Activated CD4-positive, alpha-beta memory T cell treated with anti-CD3 and anti-CD28 coated beads, Interleukin-2, amount 10 ng/mL, durations not matched to agents 7 days and 5 days (primary cell): ENCODE measurements around the gene ATP1A1. TPM values are rescaled to one million over a fixed set of nuclear protein-coding genes. Genes with fewer than 3 reads are reported as not detected.

ENCODE experiments used
- CTCF ChIA-PET: fragments of 350-600 bp; sonication (Branson Sonifier 250); formaldehyde crosslinking; loops from one replicate; lab custom pipeline; 2021; ENCODE audit warnings: antibody characterized with exemption, inconsistent platforms; lab: Charles Lee
- POLR2A ChIA-PET: fragments of 350-600 bp; sonication (Branson Sonifier 250); formaldehyde crosslinking; loops from one replicate; lab custom pipeline; 2021; ENCODE audit warnings: antibody characterized with exemption; lab: Charles Lee
- DNase-seq: peaks from one replicate; pipeline ENCODE4 v3.0.0-alpha.2; 2020
- H3K27ac Mint-ChIP-seq: one replicate; pipeline ENCODE4 v1.8.0; 2021; ENCODE audit warnings: mild to moderate bottlenecking, mixed read lengths
- H3K27me3 Mint-ChIP-seq: one replicate; pipeline ENCODE4 v1.8.0; 2021; ENCODE audit warnings: mixed read lengths
- H3K36me3 Mint-ChIP-seq: one replicate; pipeline ENCODE4 v1.8.0; 2021; ENCODE audit warnings: low read depth, mixed read lengths
- H3K4me1 Mint-ChIP-seq: one replicate; pipeline ENCODE4 v1.8.0; 2021; ENCODE audit warnings: mixed read lengths
- H3K4me3 Mint-ChIP-seq: one replicate; pipeline ENCODE4 v1.8.0; 2021; ENCODE audit warnings: mild to moderate bottlenecking, mixed read lengths
- H3K9me3 Mint-ChIP-seq: one replicate; pipeline ENCODE4 v1.8.0; 2021; ENCODE audit warnings: mixed read lengths
- total RNA-seq, 2 experiments: library from RNA; stranded (reverse); gene quantifications; one replicate each; pipeline ENCODE4 v1.2.3, GENCODE V29; 2021

The ATP1A1 gene
- total RNA-seq, 2 experiments from 2014 or later: 238 to 241 TPM

DNA sequence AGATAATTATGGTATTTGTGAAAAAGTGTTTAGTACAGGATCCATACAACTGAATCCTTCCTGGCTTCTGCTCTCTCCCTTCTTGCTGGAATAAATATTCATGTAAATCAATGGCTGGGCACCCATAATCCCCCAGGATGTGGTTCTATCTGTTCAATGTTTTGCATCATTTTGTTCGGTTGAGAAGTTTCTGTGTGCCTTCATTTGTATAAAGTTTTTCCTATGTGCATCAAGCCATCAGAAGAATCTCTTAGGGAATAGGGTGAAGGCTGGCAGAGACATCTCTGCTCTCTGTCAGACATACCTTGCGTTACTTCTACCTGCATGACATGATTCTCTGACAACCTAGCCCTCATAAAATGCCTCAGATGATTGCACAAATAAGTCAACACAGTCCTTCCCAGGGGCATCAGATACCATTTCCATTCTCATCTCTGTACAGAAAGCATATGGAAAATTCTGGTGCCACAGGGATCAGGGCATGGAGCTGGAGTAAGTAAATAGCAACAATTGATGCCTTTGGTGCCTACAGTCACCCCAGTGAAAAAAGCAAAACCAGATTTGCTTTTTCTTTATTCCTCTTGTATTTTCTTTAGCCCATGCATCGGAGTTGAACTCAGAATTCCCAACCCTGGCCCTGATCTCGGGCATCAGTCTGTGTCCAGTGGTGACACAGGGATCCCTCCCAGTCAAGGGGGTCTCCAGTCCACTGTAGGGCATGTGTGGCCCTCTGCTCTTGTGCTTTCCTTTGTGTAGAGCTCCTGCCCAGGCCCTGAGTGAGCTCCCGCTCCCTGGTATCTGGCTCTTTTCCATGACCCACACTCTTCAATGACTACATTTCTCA, 39.7 kb upstream of the ATP1A1 start:
- no peak overlapping the region for H3K27ac Mint-ChIP-seq
- no peaks in the 10 kb centered on the region for H3K9me3 Mint-ChIP-seq
- H3K36me3 Mint-ChIP-seq: no peaks in the 10 kb centered on the region
- no peak overlapping the region for H3K4me3 Mint-ChIP-seq
- no peaks in the 10 kb centered on the region for H3K4me1 Mint-ChIP-seq
- POLR2A ChIA-PET: no interaction called here
- no peak for DNase-seq
- CTCF ChIA-PET: interaction anchor here (1.5 kb wide), 1 partner anchor 166 kb away, joined by 3 read pairs; no protein-coding TSS in a partner anchor
- peaks cover 10% of the 10 kb centered on the region for H3K27me3 Mint-ChIP-seq

DNA sequence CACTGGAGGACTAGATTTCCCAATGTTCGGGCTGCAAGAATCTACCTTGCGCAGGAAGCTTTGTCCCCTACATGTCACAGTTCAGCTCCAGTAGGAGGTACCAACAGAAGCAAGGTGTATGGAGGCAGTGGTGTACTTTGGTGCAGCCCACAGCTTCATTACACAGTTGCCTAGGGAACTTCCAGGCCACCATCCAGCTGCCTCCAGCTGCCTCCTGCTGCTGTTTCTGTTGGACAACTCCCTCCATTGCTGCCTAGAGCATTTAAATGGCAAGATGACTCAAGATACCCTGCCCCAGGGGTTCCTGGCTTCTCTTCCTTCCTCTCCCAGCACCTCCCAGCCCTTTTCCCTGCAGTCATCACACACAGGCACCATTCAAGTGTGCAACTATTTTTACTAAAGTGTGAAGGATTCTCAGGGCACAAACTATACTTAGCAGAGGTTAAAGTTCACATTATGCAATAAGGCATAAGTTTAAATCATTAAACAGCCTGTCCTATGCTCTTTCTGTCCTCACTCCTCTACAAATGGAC, 39.0 kb upstream of the ATP1A1 start:
- Mint-ChIP-seq H3K4me3 (no peak overlapping the region), H3K4me1 (no peaks in the 10 kb centered on the region), H3K27ac (no peak overlapping the region), H3K36me3 (no peaks in the 10 kb centered on the region), H3K9me3 (no peaks in the 10 kb centered on the region), H3K27me3 (peaks cover 10% of the 10 kb centered on the region)
- POLR2A ChIA-PET: no interaction called here
- no peak for DNase-seq
- CTCF ChIA-PET: interaction anchor here (1.5 kb wide), 1 partner anchor 165 kb away, joined by 3 read pairs; no protein-coding TSS in a partner anchor

DNA sequence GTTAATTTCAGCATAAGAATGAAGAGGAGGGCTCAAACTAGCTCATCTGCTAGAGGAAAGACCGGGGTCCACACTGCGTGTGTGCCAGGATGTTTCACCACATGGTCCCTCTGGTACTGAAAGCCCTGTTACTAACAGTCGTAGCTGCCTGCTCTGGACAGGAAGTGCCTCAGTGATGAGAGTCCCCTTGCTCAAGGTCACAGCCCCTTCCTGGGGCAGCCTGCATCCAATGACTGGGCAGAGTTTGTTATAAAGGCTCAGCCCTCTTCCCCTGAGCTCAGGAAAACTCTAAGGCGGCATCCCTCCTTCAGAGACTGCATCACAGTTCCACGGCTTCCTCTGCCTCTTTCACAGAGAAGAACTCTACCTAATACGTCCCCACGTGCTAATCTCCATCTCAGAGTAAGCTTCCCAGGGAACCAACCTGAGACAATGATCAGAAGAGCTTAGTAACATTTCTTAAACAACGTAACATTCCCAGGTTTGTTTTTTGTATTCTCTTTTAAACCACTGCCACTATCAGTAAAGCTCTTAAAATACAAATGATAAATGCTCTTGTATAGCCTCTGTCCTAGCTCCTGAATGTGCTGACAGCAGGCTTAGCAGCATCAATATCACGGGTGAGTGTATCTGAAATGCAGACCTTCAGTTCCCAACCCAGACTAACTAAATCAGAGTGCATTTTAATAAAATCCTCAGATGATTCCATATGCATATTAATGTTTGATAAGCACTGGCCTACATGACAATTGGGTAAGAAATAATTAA, 38.0 kb upstream of the ATP1A1 start:
- Mint-ChIP-seq H3K27ac (no peak overlapping the region), H3K4me1 (no peaks in the 10 kb centered on the region), H3K9me3 (no peaks in the 10 kb centered on the region), H3K4me3 (no peak overlapping the region), H3K36me3 (no peaks in the 10 kb centered on the region), H3K27me3 (peaks cover 10% of the 10 kb centered on the region)
- ChIA-PET CTCF (interaction anchor here (1.5 kb wide), 1 partner anchor 164 kb away, joined by 3 read pairs; no protein-coding TSS in a partner anchor), POLR2A (no interaction called here)
- DNase-seq: no peak

DNA sequence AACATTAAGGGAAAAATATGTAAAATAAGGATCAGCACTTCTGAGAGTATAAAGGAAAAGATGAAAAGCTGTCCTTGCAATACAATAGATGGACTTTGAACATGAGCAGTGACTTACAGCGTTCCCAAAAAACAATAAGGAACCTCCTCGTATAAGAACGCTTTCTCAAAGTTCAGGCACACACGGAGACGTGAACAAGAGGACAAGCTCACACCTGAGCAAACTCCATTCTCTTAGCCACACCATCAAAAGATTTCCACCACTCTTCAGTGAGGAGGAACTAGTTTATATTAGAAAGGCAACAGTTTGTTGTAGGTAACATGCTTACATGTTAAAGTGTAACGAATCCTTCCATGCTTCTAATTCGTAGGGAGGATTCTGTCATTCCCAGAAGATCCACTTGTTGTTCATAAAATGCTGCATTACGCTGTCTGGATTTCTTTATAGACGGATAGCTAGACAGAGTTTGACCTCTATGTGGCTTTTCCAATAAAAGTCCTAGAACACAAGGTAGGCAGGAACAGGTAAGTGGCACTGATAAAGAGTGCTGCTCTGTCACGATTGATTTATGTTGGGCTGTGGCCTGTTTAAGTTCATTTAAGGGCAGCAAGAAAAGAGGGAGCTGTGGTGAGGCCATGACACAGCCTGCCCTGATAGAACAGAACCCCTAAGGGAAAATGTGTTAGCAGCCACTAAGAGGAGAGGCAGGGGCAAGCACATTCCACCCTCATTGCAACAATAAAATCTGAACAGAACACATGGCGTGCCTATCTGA, 37.0 kb upstream of the ATP1A1 start:
- H3K4me1 Mint-ChIP-seq: no peaks in the 10 kb centered on the region
- ChIA-PET POLR2A (interaction anchor here (0.8 kb wide), 1 partner anchor 10 kb away, joined by 3 read pairs; no protein-coding TSS in a partner anchor), CTCF (no interaction called here)
- H3K9me3 Mint-ChIP-seq: no peaks in the 10 kb centered on the region
- H3K27ac Mint-ChIP-seq: no peak overlapping the region
- peaks cover 10% of the 10 kb centered on the region for H3K27me3 Mint-ChIP-seq
- no peak overlapping the region for H3K4me3 Mint-ChIP-seq
- DNase-seq: no peak
- H3K36me3 Mint-ChIP-seq: no peaks in the 10 kb centered on the region

DNA sequence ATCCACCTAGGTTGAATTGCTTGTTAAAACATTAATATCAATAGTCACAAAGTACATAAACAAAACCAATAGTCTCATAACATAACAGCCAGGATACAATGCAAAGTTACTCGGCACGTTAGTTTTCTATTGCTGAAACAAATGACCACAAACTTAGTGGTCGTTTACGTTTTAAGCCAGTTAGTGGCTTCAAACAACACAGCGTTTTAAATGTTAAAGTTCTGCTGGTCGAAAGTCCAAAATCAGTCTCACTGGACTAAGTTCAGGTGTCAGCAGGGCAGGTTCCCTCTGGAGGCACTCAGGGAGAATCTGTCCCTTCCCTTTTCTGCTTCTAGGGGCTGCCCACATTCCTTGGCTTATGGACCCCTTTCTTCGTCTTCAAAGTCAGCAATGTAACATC, 35.6 kb upstream of the ATP1A1 start:
- DNase-seq: no peak
- H3K36me3 Mint-ChIP-seq: no peaks in the 10 kb centered on the region
- H3K4me3 Mint-ChIP-seq: no peak overlapping the region
- POLR2A ChIA-PET: no interaction called here
- H3K27me3 Mint-ChIP-seq: peaks cover 10% of the 10 kb centered on the region
- no peak overlapping the region for H3K27ac Mint-ChIP-seq
- H3K4me1 Mint-ChIP-seq: no peaks in the 10 kb centered on the region
- H3K9me3 Mint-ChIP-seq: no peaks in the 10 kb centered on the region
- CTCF ChIA-PET: no interaction called here

DNA sequence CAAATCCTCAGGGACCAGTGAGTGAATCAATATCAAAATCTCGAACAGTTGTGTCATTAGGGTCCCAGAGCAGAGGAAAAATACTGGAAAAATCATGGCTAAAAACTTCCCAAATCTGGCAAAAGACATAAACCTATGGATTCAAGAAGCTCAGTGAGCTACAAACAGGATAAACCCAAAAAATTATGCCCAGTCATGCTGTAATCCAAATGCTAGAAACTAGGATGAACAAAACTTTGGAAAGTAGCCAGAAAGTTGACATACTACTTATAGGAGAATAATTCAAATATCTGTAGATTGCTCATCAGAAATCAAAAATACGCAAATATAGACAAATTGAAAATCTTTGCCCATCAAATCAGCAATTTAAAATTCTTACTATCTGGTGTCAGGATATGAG, 34.6 kb upstream of the ATP1A1 start:
- no peaks in the 10 kb centered on the region for H3K36me3 Mint-ChIP-seq
- H3K4me1 Mint-ChIP-seq: no peaks in the 10 kb centered on the region
- peaks cover 10% of the 10 kb centered on the region for H3K27me3 Mint-ChIP-seq
- no peak overlapping the region for H3K27ac Mint-ChIP-seq
- no peak overlapping the region for H3K4me3 Mint-ChIP-seq
- no peak for DNase-seq
- ChIA-PET POLR2A (no interaction called here), CTCF (no interaction called here)
- no peaks in the 10 kb centered on the region for H3K9me3 Mint-ChIP-seq

DNA sequence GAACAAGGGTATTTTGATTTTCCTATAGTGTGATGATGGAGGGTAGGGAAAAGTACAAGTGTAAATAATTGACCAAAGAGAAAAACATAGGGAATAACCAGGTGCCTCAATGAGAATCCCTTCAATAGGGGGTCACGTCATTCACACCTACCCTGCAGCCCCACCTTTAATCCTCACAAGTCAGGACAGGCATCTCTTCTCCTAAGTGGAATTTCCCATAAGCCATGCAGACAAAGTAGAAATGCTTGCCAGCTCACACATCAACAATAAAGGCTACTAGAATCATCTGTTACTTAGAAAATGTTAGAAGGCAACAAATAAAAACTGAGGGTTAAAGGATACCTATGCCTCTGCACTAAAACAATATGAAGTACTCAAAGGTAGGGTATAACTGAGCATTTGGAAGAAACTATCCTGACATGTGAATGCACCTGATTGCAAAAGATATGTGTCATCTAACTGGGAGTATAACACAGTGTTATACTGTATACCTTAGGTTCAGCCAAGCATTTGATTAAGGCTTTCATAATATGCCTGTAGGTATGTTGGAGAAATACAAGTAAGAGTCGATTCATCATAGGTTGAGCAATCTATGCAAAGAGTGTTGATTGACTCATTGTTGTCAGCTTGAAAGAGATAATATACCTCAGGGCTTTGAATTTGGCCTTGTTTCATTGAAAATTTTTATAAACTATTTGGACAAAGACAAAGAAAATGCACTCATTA, 32.4 kb upstream of the ATP1A1 start:
- ChIA-PET POLR2A (no interaction called here), CTCF (interaction anchor here (0.6 kb wide), 1 partner anchor 202 kb away, joined by 4 read pairs; no protein-coding TSS in a partner anchor)
- Mint-ChIP-seq H3K4me1 (no peaks in the 10 kb centered on the region), H3K4me3 (no peak overlapping the region), H3K9me3 (no peaks in the 10 kb centered on the region), H3K27me3 (peaks cover 8% of the 10 kb centered on the region), H3K36me3 (no peaks in the 10 kb centered on the region), H3K27ac (no peak overlapping the region)
- no peak for DNase-seq

DNA sequence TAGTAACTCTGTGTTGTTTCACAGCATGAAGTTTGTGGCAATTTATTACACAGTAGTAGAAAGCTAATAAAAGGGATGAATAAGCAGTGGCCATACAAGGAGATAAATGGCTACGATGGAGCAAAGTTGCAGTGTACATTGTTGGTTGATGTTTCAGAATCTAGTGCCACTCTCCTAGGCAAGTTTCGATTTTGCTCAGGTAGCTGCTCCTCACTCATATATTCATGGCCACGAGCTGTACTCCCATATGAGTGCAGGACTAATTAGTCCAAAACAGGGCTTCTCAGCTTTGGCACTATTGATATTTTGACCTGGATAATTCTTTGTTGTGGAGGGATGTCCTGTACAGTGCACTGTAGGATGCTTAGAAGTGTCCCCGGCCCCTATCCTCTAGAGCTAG, 30.0 kb upstream of the ATP1A1 start:
- no peak overlapping the region for H3K4me3 Mint-ChIP-seq
- H3K27ac Mint-ChIP-seq: no peak overlapping the region
- no peak for DNase-seq
- no peaks in the 10 kb centered on the region for H3K9me3 Mint-ChIP-seq
- POLR2A ChIA-PET: interaction anchor here (1.3 kb wide), 1 partner anchor 34 kb away, joined by 3 read pairs; no protein-coding TSS in a partner anchor
- CTCF ChIA-PET: no interaction called here
- no peaks in the 10 kb centered on the region for H3K36me3 Mint-ChIP-seq
- H3K27me3 Mint-ChIP-seq: no peaks in the 10 kb centered on the region
- peaks cover 6% of the 10 kb centered on the region for H3K4me1 Mint-ChIP-seq

DNA sequence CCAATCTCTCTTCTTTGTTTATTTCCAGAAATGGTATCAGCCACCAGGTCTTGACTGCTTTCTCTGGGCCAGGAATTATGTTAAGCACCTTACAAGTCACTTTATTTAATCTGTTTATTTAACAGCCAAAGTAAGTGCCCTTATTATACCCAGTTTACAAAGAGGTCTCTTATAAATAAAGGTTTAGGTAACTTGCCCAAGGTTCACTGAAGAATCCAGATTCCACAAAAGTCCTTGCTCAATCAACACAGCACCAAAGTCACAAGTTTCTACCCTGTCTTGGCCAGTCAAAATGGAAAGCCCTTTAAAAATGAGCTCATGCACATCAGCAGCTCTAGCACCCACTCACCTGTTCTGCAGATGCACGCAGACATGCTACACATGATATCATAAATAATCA, 28.0 kb upstream of the ATP1A1 start:
- peaks cover 6% of the 10 kb centered on the region for H3K4me1 Mint-ChIP-seq

DNA sequence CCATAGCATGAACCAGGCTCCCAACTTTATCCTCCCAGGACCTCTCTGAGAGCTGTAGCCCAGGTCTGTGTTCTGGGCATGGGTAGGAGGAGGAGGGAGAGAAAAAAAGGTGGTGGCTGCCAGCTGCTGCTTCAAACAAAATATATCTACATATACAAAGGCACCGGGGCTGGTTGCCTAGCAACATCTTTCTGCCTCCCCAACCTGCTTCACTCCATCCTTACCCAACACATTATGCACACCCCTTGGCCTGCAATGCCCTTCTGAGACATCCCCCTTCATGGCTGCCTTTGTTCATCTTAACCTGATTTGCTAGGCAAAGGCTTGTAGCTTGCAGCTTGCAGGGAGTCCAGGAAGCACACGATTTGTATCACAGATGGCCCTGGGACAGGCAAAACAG, 27.2 kb upstream of the ATP1A1 start:
- ChIA-PET POLR2A (no interaction called here), CTCF (interaction anchor here (1.4 kb wide), 1 partner anchor 140 kb away, joined by 5 read pairs; no protein-coding TSS in a partner anchor)
- no peak overlapping the region for H3K27ac Mint-ChIP-seq
- H3K4me3 Mint-ChIP-seq: no peak overlapping the region
- no peaks in the 10 kb centered on the region for H3K27me3 Mint-ChIP-seq
- no peaks in the 10 kb centered on the region for H3K36me3 Mint-ChIP-seq
- H3K9me3 Mint-ChIP-seq: no peaks in the 10 kb centered on the region
- peaks cover 6% of the 10 kb centered on the region for H3K4me1 Mint-ChIP-seq
- no peak for DNase-seq

More for the DNA sequence above, 28.0 kb upstream of the ATP1A1 start:
- no peaks in the 10 kb centered on the region for H3K9me3 Mint-ChIP-seq
- no peaks in the 10 kb centered on the region for H3K36me3 Mint-ChIP-seq
- no peak for DNase-seq
- no peak overlapping the region for H3K27ac Mint-ChIP-seq
- no peaks in the 10 kb centered on the region for H3K27me3 Mint-ChIP-seq
- ChIA-PET CTCF (interaction anchor here (1.2 kb wide), 1 partner anchor 154 kb away, joined by 3 read pairs; no protein-coding TSS in a partner anchor), POLR2A (no interaction called here)
- no peak overlapping the region for H3K4me3 Mint-ChIP-seq

DNA sequence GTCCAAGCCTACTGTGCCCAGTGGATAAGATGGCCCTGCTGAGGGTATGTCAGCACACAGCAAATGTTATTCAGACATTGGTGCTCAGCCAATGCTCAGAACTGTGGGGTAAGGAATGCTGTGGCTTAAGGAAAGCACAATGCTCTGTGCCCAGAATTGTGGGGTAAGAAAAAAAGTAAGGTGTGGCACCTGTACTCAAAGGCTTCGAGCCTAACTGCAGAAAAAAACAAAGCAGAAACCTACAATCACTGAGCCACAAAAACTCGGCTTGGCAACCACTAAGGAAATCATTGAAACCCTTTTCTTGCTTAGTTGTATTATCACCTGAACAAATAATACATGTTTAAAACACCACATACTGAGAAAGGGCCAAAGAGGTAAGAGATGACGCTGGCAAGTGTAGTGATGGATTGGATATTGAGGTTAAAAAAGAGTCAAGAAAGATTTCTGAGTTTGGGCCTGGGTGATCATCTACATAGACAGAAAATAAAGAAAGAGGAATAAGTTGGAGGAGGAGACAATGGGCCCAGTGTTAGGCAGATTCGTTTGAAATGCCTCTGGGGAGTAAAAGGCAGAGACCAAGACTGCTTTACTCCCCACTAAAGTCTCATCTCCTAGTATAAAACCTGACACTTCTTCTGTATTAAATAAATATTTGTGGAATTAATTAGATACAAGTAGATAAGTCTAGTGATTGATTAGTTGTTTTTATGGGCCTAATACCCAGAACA, 25.9 kb upstream of the ATP1A1 start:
- ChIA-PET POLR2A (no interaction called here), CTCF (no interaction called here)
- Mint-ChIP-seq H3K9me3 (no peaks in the 10 kb centered on the region), H3K36me3 (no peaks in the 10 kb centered on the region), H3K27me3 (no peaks in the 10 kb centered on the region), H3K27ac (no peak overlapping the region), H3K4me1 (peaks cover 14% of the 10 kb centered on the region), H3K4me3 (no peak overlapping the region)
- DNase-seq: no peak
